HepG2 (cell line): ENCODE data around the gene ANKRD11. TPM values are rescaled to one million over a fixed set of nuclear protein-coding genes. Genes with fewer than 3 reads are reported as not detected.

Experiments used
- ATAC-seq: fragments of 200-7000 bp; cut with Tn5 transposase; 3 replicates; pipeline ENCODE4 v1.9.1; 2020; ENCODE audit warnings: mild to moderate bottlenecking, moderate library complexity
- BruUV-seq: library from RNA; stranded (reverse); fragments of 400-500 nt; replicated peaks from 2 replicates; lab custom pipeline; 2021; lab: Mats Ljungman, UMichigan
- CTCF ChIA-PET: fragments of 300-600 bp; formaldehyde crosslinking; extraction: SDS; loops from one replicate; lab custom pipeline; 2021; ENCODE audit warnings: low total read pairs, inconsistent platforms, low intra/inter-chr PET ratio; lab: Yijun Ruan, JAX
- POLR2A ChIA-PET: fragments of 350-600 bp; sonication (Branson Sonifier 250); formaldehyde crosslinking; loops from one replicate; lab custom pipeline; 2020; ENCODE audit warnings: antibody characterized with exemption, inconsistent platforms; lab: Yijun Ruan, JAX
- DNase-seq: peaks from one replicate; pipeline ENCODE4 v3.0.0-alpha.2; 2015; ENCODE audit warnings: low spot score
- FAIRE-seq: peaks from 3 replicates; lab custom pipeline; 2011; peaks lifted over from hg19 to GRCh38; lab: Jason Lieb, UNC
- H2AFZ ChIP-seq: one replicate; pipeline ENCODE4 v1.6.1; 2011; ENCODE audit warnings: low read length, inconsistent platforms
- H3K27ac ChIP-seq: fragments of 300-600 bp; 3 replicates; pipeline ENCODE4 v1.8.0; 2011; ENCODE audit warnings: mixed run types, mild to moderate bottlenecking, mixed read lengths, low read length, inconsistent platforms; ENCODE audit not compliant: insufficient read depth; ENCODE audit errors: extremely low read length
- H3K27me3 ChIP-seq, 2 experiments: fragments of 200-600 bp in 1 of 2; 2 replicates in 1 of 2; 3 replicates in 1 of 2; pipeline versions ENCODE4 v1.6.0 to v1.8.0; 2011; ENCODE audit warnings: low read length in 2 of 2, mild to moderate bottlenecking in 2 of 2, moderate library complexity in 2 of 2, inconsistent platforms in 1 of 2; ENCODE audit not compliant: insufficient read depth in 2 of 2, control insufficient read depth in 1 of 2
- H3K36me3 ChIP-seq, 2 experiments: fragments of 200-600 bp in 1 of 2; replicated peaks in 1 of 2; 2 replicates in 1 of 2; 3 replicates in 1 of 2; pipeline versions ENCODE4 v1.5.1 to v1.8.0; 2011; ENCODE audit warnings: low read length in 2 of 2, inconsistent platforms in 1 of 2; ENCODE audit not compliant: insufficient read depth in 2 of 2, control insufficient read depth in 1 of 2
- H3K4me1 ChIP-seq: 2 replicates; pipeline ENCODE4 v1.5.1; 2012; ENCODE audit warnings: low read length, inconsistent platforms; ENCODE audit not compliant: insufficient read depth
- H3K4me2 ChIP-seq: 2 replicates; pipeline ENCODE4 v1.6.0; 2011; ENCODE audit warnings: low read depth, low read length, inconsistent platforms
- H3K4me3 ChIP-seq, 3 experiments: fragments of 200-600 bp in 1 of 3; sonication (generic), shearing (Covaris generic) in 1 of 3; replicated peaks in 1 of 3; 2 replicates each; pipeline ENCODE4 v1.5.1; 2011 to 2016; ENCODE audit warnings: low read length in 3 of 3, inconsistent platforms in 2 of 3, low read depth in 2 of 3, mild to moderate bottlenecking in 2 of 3, control low read depth in 1 of 3, mixed read lengths in 1 of 3; ENCODE audit not compliant: insufficient read depth in 1 of 3
- H3K79me2 ChIP-seq: one replicate; pipeline ENCODE4 v1.6.1; 2011; ENCODE audit warnings: low read length, inconsistent platforms; ENCODE audit not compliant: insufficient read depth
- H3K9ac ChIP-seq: 2 replicates; pipeline ENCODE4 v1.6.0; 2011; ENCODE audit warnings: mild to moderate bottlenecking, low read depth, low read length, inconsistent platforms; ENCODE audit not compliant: insufficient read depth
- H3K9me3 ChIP-seq: 2 replicates; pipeline ENCODE4 v1.5.1; 2012; ENCODE audit warnings: mild to moderate bottlenecking, low read length
- H4K20me1 ChIP-seq: 2 replicates; pipeline ENCODE4 v1.6.0; 2011; ENCODE audit warnings: inconsistent platforms, mild to moderate bottlenecking, low read length, moderate library complexity; ENCODE audit not compliant: insufficient read depth
- ATF7-NPFF ChIP-seq: sonication (generic); formaldehyde crosslinking; IDR thresholded peaks from 2 replicates; pipeline ENCODE4 v1.8.1; 2023; ENCODE audit warnings: mild to moderate bottlenecking, low read depth, missing genetic modification reagents, moderate library complexity
- BCLAF1 ChIP-seq: fragments of 450-650 bp; IDR thresholded peaks from 2 replicates; pipeline ENCODE4 v1.6.1; 2017; ENCODE audit warnings: mild to moderate bottlenecking
- BORCS8-MEF2B ChIP-seq: sonication (generic); formaldehyde crosslinking; IDR thresholded peaks from 2 replicates; pipeline ENCODE4 v1.8.0; 2022; ENCODE audit warnings: mild to moderate bottlenecking, missing genetic modification reagents
- FOXK1 ChIP-seq: sonication (generic); formaldehyde crosslinking; IDR thresholded peaks from 2 replicates; pipeline ENCODE4 v1.4.0; 2020; ENCODE audit warnings: low read depth, missing genetic modification reagents, borderline replicate concordance
- HNF4A ChIP-seq: sonication (generic); formaldehyde crosslinking; IDR thresholded peaks from 2 replicates; pipeline ENCODE4 v1.4.0; 2020; ENCODE audit warnings: missing genetic modification reagents
- HOXA3 ChIP-seq: sonication (generic); formaldehyde crosslinking; IDR thresholded peaks from 2 replicates; pipeline ENCODE4 v1.5.0; 2020; ENCODE audit warnings: missing genetic modification reagents
- PAF1 ChIP-seq: IDR thresholded peaks from 2 replicates; pipeline ENCODE4 v1.6.1; 2016; ENCODE audit warnings: missing genetic modification reagents, missing compliant biosample characterization
- PBX2 ChIP-seq: IDR thresholded peaks from 2 replicates; pipeline ENCODE4 v1.6.1; 2016; ENCODE audit warnings: control low read depth
- RORA ChIP-seq: sonication (generic); formaldehyde crosslinking; IDR thresholded peaks from 2 replicates; pipeline ENCODE4 v1.5.0; 2020; ENCODE audit warnings: mild to moderate bottlenecking, missing genetic modification reagents, moderate library complexity
- TIGD3 ChIP-seq: sonication (generic); formaldehyde crosslinking; IDR thresholded peaks from 2 replicates; pipeline ENCODE4 v1.5.1; 2020; ENCODE audit warnings: mild to moderate bottlenecking, missing genetic modification reagents, borderline replicate concordance
- TMF1 ChIP-seq: sonication (generic); formaldehyde crosslinking; IDR thresholded peaks from 2 replicates; pipeline ENCODE4 v1.8.1; 2022; ENCODE audit warnings: low read depth, missing genetic modification reagents
- ZBTB7A ChIP-seq: sonication (generic); formaldehyde crosslinking; IDR thresholded peaks from 2 replicates; pipeline ENCODE4 v1.8.0; 2022; ENCODE audit warnings: mild to moderate bottlenecking, missing genetic modification reagents
- ZNF496 ChIP-seq: sonication (generic); formaldehyde crosslinking; IDR thresholded peaks from 2 replicates; pipeline ENCODE4 v1.8.1; 2023; ENCODE audit warnings: mild to moderate bottlenecking, moderate library complexity, missing genetic modification reagents; ENCODE audit not compliant: insufficient replicate concordance
- ZNF570 ChIP-seq: sonication (generic); formaldehyde crosslinking; IDR thresholded peaks from 2 replicates; pipeline ENCODE4 v1.4.0; 2020; ENCODE audit warnings: mild to moderate bottlenecking, missing genetic modification reagents, borderline replicate concordance
- ZSCAN5A ChIP-seq: sonication (generic); formaldehyde crosslinking; IDR thresholded peaks from 2 replicates; pipeline ENCODE4 v1.8.0; 2022; ENCODE audit warnings: mild to moderate bottlenecking, missing genetic modification reagents, borderline replicate concordance
- WGBS: methylation state at CpG from one replicate; pipeline ENCODE4 v1.1.6; 2017; ENCODE audit warnings: low lambda C conversion rate; 5-methylcytosine and 5-hydroxymethylcytosine counted together
- in situ Hi-C: cut with HindIII; loops from 2 replicates; pipeline ENCODE4 v1.10.0; 2017; ENCODE audit warnings: low pct_unique_long_range_greater_than_20kb; ENCODE audit not compliant: extremely low pct_ligation_motif_present
- intact Hi-C: fragments of 100-400 bp; cut with micrococcal nuclease; formaldehyde crosslinking; loops from one replicate; pipeline ENCODE4 v1.10.0; 2022; ENCODE audit not compliant: unreplicated experiment
- polyA plus RNA-seq, 8 experiments: library from polyadenylated mRNA; depleted of rRNA in 3 of 8; stranded (reverse) in 7 of 8; unstranded in 1 of 8; fragments of >200 nt; fragmentation: Illumina TruSeq in 4 of 8; extraction: Trizol in 4 of 8; gene quantifications; 2 replicates each; pipeline versions ENCODE4 v1.2.1 to v1.2.3, GENCODE V29; 2011 to 2016; ENCODE audit warnings: low read depth in 4 of 8, missing spikeins in 1 of 8, mixed read lengths in 1 of 8; ENCODE audit not compliant: insufficient read depth in 1 of 8
- total RNA-seq, 5 experiments: library from RNA; depleted of rRNA; stranded (reverse); fragments of >200 nt; fragmentation: Illumina TruSeq; extraction: Trizol; gene quantifications; 2 replicates each; pipeline ENCODE4 v1.2.3, GENCODE V29; 2016; ENCODE audit warnings: low read depth in 1 of 5

The ANKRD11 gene
- total and polyA plus RNA-seq, 2 of the 13 experiments (the other 11 are each of a cell fraction or from before 2014, with no cell fraction given) = 21.4 to 38.4 TPM

GRCh38 chr16:89431158-89431584 lies 59.2 kb downstream of the ANKRD11 start (continued):
- TF ChIP-seq BCLAF1 (no peak), PAF1 (no peak)
- TF ChIP-seq, all 625 proteins: peak for 33

- Histone ChIP-seq H3K9ac (peak overlapping the region; percentile 14; the same call in 1 of the 2 replicates), H3K27ac (peak overlapping the region; percentile 45), H4K20me1 (peaks cover 85% of the 10 kb centered on the region), H2AFZ (no peak overlapping the region), H3K4me1 (peaks cover 65% of the 10 kb centered on the region), H3K4me3 (peak overlapping the region in 1 of 3 experiments; percentile 45; a peak in 1 of 6 replicates), H3K36me3 (peaks cover 11 to 20% of the 10 kb centered on the region in 2 experiments; a peak in 4 of 5 replicates), H3K79me2 (peaks cover 82% of the 10 kb centered on the region), H3K9me3 (no peaks in the 10 kb centered on the region), H3K27me3 (no peaks in the 10 kb centered on the region), H3K4me2 (peak overlapping the region; percentile 75)
- in situ Hi-C loops (no loop called here), intact Hi-C loops (no loop called here)
- no peak for FAIRE-seq
- ChIA-PET POLR2A (interaction anchor here (1.0 kb wide), 1 partner anchor 8 kb away, joined by 5 read pairs; no protein-coding TSS in a partner anchor), CTCF (no interaction called here)
- WGBS = 41% methylated on average over 19 of the region's 19 CpGs
- peak; percentile 72 for ATAC-seq
- DNase-seq = peak; percentile 77
- no TSS peak for BruUV-seq
- TF ChIP-seq HOXA3 (CRISPR knock-in tag) = peak; percentile 62
- TF ChIP-seq TMF1 (CRISPR knock-in tag) = no peak
- peak; percentile 75 for TF ChIP-seq HNF4A (CRISPR knock-in tag)
- no peak for TF ChIP-seq ATF7-NPFF (CRISPR knock-in tag)
- TF ChIP-seq ZNF496 = no peak
- no peak for TF ChIP-seq ZSCAN5A (CRISPR knock-in tag)
- TF ChIP-seq RORA (CRISPR knock-in tag) = no peak
- no peak for TF ChIP-seq BORCS8-MEF2B
- peak; percentile 74 for TF ChIP-seq PBX2 (CRISPR knock-in tag)
- no peak for TF ChIP-seq TIGD3
- no peak for TF ChIP-seq ZBTB7A (CRISPR knock-in tag)
- no peak for TF ChIP-seq ZNF570 (CRISPR knock-in tag)
- TF ChIP-seq FOXK1 (CRISPR knock-in tag) = peak; percentile 34; the same call in 1 of the 2 replicates
These were observed 59.8 kb downstream of the ANKRD11 start for GRCh38 chr16:89430436-89431157.
